ENCODE data around the gene TXN2.

TXN2 gene

DNA sequence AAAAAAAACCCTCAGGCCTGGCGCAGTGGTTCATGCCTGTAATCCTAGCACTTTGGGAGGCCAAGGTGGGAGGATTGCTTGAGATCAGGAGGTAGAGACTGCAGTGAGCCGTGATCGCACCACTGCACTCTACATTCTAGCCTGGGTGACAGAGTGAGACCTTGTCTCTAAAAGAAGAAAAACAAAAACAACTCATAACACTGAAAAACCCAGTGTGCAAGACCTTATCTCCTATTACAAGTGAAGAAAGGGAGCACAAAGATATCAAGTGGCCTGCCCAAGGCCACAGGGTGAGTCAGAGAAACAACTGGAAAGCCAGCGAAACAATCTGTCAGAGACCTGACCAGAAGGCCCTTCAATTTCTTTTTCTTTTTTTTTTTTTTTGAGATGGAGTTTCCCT lies 2.5 kb downstream of the TXN2 start:
- TF ChIP-seq, protein P1, sequence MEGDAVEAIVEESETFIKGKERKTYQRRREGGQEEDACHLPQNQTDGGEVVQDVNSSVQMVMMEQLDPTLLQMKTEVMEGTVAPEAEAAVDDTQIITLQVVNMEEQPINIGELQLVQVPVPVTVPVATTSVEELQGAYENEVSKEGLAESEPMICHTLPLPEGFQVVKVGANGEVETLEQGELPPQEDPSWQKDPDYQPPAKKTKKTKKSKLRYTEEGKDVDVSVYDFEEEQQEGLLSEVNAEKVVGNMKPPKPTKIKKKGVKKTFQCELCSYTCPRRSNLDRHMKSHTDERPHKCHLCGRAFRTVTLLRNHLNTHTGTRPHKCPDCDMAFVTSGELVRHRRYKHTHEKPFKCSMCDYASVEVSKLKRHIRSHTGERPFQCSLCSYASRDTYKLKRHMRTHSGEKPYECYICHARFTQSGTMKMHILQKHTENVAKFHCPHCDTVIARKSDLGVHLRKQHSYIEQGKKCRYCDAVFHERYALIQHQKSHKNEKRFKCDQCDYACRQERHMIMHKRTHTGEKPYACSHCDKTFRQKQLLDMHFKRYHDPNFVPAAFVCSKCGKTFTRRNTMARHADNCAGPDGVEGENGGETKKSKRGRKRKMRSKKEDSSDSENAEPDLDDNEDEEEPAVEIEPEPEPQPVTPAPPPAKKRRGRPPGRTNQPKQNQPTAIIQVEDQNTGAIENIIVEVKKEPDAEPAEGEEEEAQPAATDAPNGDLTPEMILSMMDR (IDR thresholded peaks at IDR 0.05; ENCODE audit: extremely low read depth, missing control alignments): no peak
- no peak for DNase-seq (ENCODE audit: low spot score)

DNA sequence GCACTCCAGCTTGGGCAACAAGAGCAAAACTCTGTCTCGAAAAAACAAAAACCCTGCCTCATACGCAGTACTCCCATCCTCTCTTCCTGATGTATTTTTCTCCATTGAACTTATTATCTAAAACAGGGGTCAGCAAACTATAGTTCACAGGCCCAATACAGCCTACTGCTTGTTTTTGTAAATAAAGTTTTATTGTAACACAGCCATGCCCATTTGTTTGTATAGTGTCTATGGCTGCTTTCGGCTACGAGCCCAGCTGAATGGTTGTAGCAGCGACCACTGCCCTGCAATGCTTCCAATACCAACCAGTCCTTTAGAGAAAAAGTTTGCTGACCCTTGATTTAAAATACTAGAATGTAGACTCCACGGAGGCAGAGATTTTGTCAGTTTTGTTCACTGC lies 6.1 kb downstream of the TXN2 start:
- no peak for DNase-seq (ENCODE audit: low spot score)
- TF ChIP-seq, protein P1 (IDR thresholded peaks at IDR 0.05; ENCODE audit: extremely low read depth, missing control alignments): no peak

DNA sequence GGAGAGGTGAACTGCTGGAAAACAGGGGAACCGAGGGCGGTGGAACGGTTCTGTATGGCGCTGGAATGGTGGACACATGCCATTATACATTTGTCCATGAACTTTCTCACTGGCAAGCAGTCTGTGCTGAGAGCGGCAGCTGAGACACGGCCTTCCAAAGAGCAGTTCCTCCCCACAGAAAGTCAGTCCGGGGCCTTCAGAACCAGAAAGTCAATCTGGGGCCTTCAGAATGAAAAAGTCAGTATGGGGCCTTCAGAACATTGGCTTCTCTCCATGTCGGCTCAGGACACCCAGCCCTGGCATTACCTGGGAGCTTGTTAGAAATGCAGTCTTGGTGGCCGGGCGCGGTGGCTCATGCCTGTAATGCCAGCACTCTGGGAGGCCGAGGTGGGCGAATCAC lies 8.8 kb downstream of the TXN2 start:
- DNase-seq (ENCODE audit: low spot score): no peak
- TF ChIP-seq, protein P1 (IDR thresholded peaks at IDR 0.05; ENCODE audit: extremely low read depth, missing control alignments): no peak

DNA sequence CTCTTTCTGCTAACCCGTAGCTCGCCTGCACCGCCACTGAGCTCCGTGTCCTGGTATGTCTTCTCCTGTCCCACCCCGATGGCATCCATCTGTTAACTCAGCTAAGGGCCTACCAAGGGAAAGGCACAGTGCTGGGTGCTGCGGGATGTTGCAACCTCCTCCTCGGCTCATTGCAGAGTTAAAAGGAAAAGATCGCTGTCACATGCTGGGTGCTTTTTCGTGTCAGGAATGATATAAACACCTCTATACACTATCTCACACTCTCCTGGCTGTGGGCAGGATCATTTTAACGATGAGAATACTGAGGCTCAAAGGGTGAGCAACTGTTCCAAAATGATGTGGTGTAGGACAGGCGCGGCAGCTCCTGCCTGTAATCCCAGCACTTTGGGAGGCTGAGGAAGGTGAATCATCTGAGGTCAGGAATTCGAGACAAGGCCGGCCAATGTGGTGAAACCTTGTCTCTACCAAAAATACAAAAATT lies 10.1 kb downstream of the TXN2 start:
- DNase-seq (ENCODE audit: low spot score): no peak
- TF ChIP-seq, protein P1 (IDR thresholded peaks at IDR 0.05; ENCODE audit: extremely low read depth, missing control alignments): no peak

DNA sequence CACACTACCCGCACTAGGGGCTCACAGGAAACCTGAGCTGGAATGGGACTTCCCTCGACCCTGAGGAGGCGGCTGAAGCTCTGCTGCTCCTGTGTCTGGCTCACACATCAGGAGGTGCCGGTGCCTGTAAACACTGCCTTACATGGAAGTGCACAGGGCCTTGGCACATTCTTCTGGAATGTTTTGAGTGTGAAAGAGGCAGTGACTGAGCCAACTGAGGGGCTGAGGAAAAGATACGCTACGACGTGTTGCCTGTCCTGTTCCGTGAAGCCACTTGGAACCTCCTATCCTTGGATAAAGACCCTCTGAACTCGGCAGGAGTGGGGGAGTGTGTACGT lies 10.5 kb downstream of the TXN2 start:
- no peak for DNase-seq (ENCODE audit: low spot score)
- TF ChIP-seq, protein P1 (IDR thresholded peaks at IDR 0.05; ENCODE audit: extremely low read depth, missing control alignments): no peak

DNA sequence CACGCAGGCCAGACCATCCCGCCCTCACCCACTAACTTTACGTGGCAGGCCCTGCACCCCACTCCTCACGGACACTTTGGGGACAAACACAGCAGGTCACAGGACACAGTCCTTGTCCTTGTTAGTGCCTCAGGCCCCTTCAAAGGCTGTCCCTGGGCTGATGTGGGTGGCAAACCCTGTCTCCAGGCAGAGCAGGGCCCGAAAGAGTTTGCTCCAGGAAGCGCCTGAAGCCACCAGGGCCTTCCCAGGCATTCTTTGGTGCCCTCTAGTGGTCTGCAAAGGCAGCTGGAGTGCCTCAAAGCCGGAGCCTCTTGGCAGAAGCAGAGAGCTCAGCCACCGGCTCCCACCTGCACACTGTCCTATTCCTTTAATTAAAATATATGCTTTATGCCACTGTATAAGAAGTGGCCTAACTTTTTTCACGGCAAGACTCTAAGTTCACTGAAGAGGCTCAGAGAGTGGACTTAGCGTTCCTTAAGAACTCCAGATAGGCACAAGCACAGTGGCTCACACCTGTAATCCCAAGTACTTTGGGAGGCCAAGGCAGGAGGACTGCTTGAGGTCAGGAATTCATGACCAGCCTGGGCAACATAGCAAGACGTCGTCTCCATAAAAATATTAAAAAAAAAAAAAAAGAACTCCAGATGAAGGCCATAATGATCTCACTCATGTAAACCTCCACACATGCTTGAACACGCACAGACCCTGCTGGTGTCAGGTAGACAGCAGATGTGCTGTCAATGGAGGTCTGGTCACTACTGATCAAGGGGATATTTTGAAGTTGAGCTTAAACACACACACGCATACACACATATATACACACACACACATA lies 11.1 kb downstream of the TXN2 start:
- DNase-seq (ENCODE audit: low spot score): peak; percentile 86
- TF ChIP-seq, protein P1 (IDR thresholded peaks at IDR 0.05; ENCODE audit: extremely low read depth, missing control alignments): peak; percentile 86

DNA sequence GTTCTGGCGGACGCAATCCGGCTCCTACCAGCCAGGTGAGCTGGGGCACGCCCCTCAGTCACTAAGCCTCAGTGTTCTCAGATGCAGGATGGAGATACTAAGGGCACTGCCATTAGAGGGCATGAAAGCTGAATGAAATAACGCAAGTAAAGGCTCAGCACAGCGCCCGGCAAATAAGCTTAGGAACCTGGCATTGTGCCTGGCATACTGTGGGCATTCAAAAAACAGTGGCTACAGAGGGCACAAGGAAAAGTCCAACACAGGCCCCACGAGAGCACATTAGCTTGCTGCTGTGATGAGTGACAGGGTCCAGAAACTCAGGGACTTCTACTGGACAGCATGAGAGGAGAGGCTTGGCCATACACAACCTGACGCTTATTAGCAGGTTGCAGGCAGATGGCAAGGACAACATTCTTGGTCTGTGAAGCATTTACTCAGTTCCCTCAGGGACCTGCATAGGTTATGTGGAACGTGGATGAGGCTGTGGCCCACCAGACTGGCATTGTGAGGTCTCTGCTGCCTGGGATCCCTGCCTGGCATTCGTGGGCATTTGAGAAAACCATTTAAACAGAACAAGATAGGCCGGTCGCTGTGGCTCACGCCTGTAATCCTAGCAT lies 12.2 kb downstream of the TXN2 start:
- DNase-seq (ENCODE audit: low spot score): no peak
- TF ChIP-seq, protein P1 (IDR thresholded peaks at IDR 0.05; ENCODE audit: extremely low read depth, missing control alignments): no peak
